ENCODE measurements around the gene CNTF.

- no peak for TF ChIP-seq SIN3A (IDR thresholded peaks at IDR 0.05; ENCODE audit: borderline replicate concordance, low read depth, low read length)
- TF ChIP-seq USF1 (IDR thresholded peaks at IDR 0.05; ENCODE audit: borderline replicate concordance, low read depth): no peak
- no peak for TF ChIP-seq CTCF (IDR thresholded peaks at IDR 0.05)
- no peak for TF ChIP-seq MAX (IDR thresholded peaks at IDR 0.05; ENCODE audit: low read depth)
- TF ChIP-seq RFX5 (IDR thresholded peaks at IDR 0.05; ENCODE audit: low read length): no peak
- TF ChIP-seq GABPA (IDR thresholded peaks at IDR 0.05; ENCODE audit: low read depth): no peak
- TF ChIP-seq YY1 (IDR thresholded peaks at IDR 0.05; ENCODE audit: low read depth): no peak
- TF ChIP-seq CHD2 (IDR thresholded peaks at IDR 0.05; ENCODE audit: low read length, partially characterized antibody): no peak
- TF ChIP-seq TAF1 (IDR thresholded peaks at IDR 0.05; ENCODE audit: borderline replicate concordance, low read depth, low read length): no peak
Observed at GRCh38 chr11:58625826-58626460, 3.5 kb downstream of the CNTF start.

All from SK-N-SH (cell line).